Astrocyte (in vitro differentiated cells and primary cell): ENCODE measurements around the gene RUSF1.

Experiments
- CTCF ChIP-seq: IDR thresholded peaks from 2 replicates; pipeline ENCODE4 v1.5.1; 2011; ENCODE audit warnings: low read depth, mild to moderate bottlenecking, inconsistent platforms, low read length, moderate library complexity; ENCODE audit not compliant: insufficient read depth
- EZH2 ChIP-seq: IDR thresholded peaks from 2 replicates; pipeline ENCODE4 v1.6.1; 2012; ENCODE audit warnings: mild to moderate bottlenecking, low read length, inconsistent platforms; ENCODE audit not compliant: insufficient read depth

GRCh38 chr16:31487071-31487719 is 21.0 kb downstream of the RUSF1 start:
- TF ChIP-seq CTCF (no peak), EZH2 (no peak)
